H1 (cell line): ENCODE data around the gene EPB41L5. TPM values are rescaled to one million over a fixed set of nuclear protein-coding genes. Genes with fewer than 3 reads are reported as not detected.

ENCODE experiments used
- FOSL1 ChIP-seq: IDR thresholded peaks from 2 replicates; pipeline ENCODE4 v1.6.1; 2011; ENCODE audit warnings: mild to moderate bottlenecking, low read depth, low read length, moderate library complexity; ENCODE audit not compliant: insufficient read depth
- MAFK ChIP-seq: IDR thresholded peaks from 2 replicates; pipeline ENCODE4 v1.6.1; 2012; ENCODE audit warnings: low read depth, mild to moderate bottlenecking, improper control_type of control experiment, low read length
- polyA plus RNA-seq, 7 experiments: library from polyadenylated mRNA; depleted of rRNA in 3 of 7; stranded (reverse) in 5 of 7; unstranded in 2 of 7; fragments of >200 nt in 5 of 7; fragments of 200-250 nt in 2 of 7; gene quantifications; 1 replicate in 5 of 7; 2 replicates in 1 of 7; 4 replicates in 1 of 7; pipeline versions ENCODE4 v1.2.1 to v1.2.3, GENCODE V29; 2011 to 2013; ENCODE audit warnings: missing spikeins in 2 of 7, mixed read lengths in 2 of 7
- total RNA-seq: library from RNA; stranded (reverse); fragmentation: NEBNext Ultra II Directional; extraction: Animal tissue kit (Norgen Biotek cat#: 25700); gene quantifications from 2 replicates; pipeline ENCODE4 v1.2.1, GENCODE V29; 2021
- TF ChIP-seq, protein P1 (sequence below): IDR thresholded peaks from 2 replicates; pipeline ENCODE4 v1.6.1; 2011; ENCODE audit warnings: low read depth, mild to moderate bottlenecking, low read length; ENCODE audit not compliant: insufficient read depth

Gene EPB41L5
- total and polyA plus RNA-seq, 2 of the 8 experiments (the other 6 are each of a cell fraction or from before 2014, with no cell fraction given) = 13.5 to 32.3 TPM

DNA sequence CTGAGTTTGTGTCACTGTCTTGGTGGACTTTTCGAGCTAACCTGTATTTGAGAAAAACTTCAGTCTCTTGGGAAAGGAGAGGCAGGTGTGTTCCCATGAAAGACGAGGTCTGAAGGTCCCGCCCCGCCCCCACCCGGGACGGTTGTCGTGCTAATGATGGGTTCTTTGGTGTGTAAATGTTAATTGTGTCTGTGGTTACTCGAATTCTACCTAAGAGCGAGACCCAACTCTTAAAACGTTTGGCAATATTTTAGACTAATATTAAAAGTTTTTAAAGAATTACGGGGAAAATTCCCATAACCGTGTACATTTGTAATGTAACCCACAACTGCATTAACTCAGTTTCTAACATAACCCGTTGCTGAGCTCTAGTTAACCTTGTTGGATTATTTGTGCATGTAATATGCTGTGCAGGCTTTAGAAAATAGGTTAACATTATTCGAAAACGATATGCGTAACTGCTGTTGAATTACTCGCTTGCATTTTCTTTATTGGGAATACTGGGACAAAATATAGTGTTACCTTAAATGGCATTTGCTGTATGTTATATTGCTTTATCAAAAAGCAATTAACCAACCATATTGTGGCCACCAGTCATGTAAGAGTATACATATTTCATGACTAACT is 833 bp downstream of the EPB41L5 start (continued):
- TF ChIP-seq, protein P1, sequence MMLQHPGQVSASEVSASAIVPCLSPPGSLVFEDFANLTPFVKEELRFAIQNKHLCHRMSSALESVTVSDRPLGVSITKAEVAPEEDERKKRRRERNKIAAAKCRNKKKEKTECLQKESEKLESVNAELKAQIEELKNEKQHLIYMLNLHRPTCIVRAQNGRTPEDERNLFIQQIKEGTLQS = no peak
- TF ChIP-seq MAFK (no peak), FOSL1 (no peak)
